ENCODE data around the gene SLITRK5. TPM values are rescaled to one million over a fixed set of nuclear protein-coding genes. Genes with fewer than 3 reads are reported as not detected.

SLITRK5 gene
- total RNA-seq, 1 donor = 0.09 TPM

DNA sequence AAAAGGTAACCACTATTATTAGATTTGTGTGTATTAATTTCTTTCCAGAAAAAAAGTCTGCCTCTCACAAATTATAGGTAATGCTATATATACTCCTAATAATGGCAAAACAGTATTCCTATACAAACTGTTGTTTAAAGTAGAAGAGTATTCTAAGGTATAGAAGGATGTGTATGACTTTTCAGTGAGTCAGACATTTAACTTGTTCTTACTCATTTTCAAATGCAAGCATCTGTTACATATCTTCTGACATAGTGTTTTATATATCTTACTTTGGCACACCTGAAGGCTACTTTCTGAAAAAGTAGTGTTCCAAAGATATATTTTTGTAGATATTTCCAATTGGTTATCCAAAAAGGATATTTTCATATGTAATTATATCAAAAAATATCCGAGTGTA is 3.5 kb upstream of the SLITRK5 start:
- TF ChIP-seq CTCF (IDR thresholded peaks at IDR 0.05; ENCODE audit: insufficient read depth, low read length) = no peak
- DNase-seq (ENCODE audit: low read depth) = no peak
- H3K4me3 ChIP-seq (ENCODE audit: low read depth, low read length) = no peak overlapping the region

DNA sequence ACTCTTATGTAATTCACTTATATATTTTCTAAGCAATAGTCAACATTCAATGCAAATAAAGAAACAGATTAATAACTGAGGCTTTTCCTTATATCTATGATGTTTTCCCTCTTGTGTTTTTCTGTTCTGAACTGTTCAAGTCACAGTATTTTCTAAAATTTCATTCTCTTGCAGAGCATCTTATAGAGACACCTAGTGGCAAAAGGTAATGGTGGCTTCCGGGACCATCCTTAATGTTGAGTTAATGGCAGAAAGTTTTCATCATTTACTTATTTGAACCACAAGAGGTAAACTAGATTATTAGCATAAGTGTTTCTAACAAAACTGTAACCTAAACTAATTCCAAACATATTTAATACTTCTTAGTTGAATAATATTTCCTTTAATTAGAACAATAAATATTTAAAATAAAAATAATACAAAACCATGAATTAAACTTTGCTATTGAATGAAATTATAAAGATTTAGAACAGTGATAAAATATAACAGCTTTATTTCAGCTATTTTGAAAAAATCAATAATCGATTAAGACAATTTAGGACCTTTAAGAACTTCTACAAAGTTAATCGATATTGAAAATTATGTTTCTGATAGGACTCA is 1.7 kb upstream of the SLITRK5 start:
- TF ChIP-seq CTCF (IDR thresholded peaks at IDR 0.05; ENCODE audit: insufficient read depth, low read length) = peak; percentile 50
- DNase-seq (ENCODE audit: low read depth) = peak; percentile 6
- no peak overlapping the region for H3K4me3 ChIP-seq (ENCODE audit: low read depth, low read length)

DNA sequence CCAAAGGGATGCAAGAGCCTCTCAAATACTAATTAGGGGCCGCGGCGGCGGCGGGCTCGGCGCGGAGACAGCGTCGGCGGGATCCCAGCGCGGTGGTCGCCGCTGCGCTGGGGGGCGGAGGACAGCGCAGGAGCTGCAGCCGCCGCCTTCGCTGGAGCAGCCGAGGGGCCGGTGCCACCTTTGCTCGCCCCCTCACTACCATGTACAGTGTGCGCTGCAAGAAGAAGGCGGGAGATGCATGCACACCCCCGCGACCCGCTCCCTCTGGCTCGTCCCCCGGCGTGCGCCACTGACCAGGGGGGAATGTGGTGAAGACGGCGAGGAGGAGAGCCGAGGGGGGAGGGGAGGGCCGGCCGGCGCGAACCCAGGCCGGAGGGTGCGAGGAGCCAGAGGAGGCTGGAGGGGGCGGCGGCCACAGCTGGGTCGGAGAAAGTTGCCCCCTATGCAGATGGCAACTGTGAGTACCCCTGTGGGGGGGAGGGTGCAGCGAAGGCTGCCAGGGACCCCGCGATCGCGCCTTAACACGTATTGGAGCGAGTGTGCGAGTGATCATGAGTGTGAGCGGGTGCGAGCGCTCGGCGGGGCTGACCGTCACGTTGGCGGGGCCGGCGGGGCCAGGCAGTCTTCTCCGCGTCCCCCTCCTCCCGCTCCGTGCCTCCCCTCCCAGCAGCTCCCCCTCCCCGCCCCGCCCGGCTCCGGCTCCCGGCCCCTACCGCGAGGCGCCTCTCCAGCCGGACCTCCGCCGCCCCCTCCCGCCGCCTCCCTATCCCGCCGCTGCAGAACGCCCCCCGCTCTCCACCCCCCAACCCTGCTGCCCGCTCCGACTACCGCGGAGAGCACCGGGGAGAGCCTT is 808 bp downstream of the SLITRK5 start:
- H3K4me3 ChIP-seq (ENCODE audit: low read depth, low read length) = peak overlapping the region; percentile 41
- no peak for DNase-seq (ENCODE audit: low read depth)
- no peak for TF ChIP-seq CTCF (IDR thresholded peaks at IDR 0.05; ENCODE audit: insufficient read depth, low read length)

- no peak overlapping the region for H3K4me3 ChIP-seq (ENCODE audit: low read depth, low read length)
- no peak for TF ChIP-seq CTCF (IDR thresholded peaks at IDR 0.05; ENCODE audit: insufficient read depth, low read length)
- no peak for DNase-seq (ENCODE audit: low read depth)
Measured at GRCh38 chr13:87674247-87674738, 3.1 kb downstream of the SLITRK5 start.

DNA sequence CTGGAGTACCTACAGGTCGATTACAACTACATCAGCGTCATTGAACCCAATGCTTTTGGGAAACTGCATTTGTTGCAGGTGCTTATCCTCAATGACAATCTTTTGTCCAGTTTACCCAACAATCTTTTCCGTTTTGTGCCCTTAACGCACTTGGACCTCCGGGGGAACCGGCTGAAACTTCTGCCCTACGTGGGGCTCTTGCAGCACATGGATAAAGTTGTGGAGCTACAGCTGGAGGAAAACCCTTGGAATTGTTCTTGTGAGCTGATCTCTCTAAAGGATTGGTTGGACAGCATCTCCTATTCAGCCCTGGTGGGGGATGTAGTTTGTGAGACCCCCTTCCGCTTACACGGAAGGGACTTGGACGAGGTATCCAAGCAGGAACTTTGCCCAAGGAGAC is 4.7 kb downstream of the SLITRK5 start:
- DNase-seq (ENCODE audit: low read depth) = no peak
- no peak for TF ChIP-seq CTCF (IDR thresholded peaks at IDR 0.05; ENCODE audit: insufficient read depth, low read length)
- no peak overlapping the region for H3K4me3 ChIP-seq (ENCODE audit: low read depth, low read length)

GRCh38 chr13:87676254-87677042 is 5.3 kb downstream of the SLITRK5 start:
- H3K4me3 ChIP-seq (ENCODE audit: low read depth, low read length) = no peak overlapping the region
- DNase-seq (ENCODE audit: low read depth) = no peak

More at GRCh38 chr13:87676254-87677042, 5.3 kb downstream of the SLITRK5 start:
- TF ChIP-seq CTCF (IDR thresholded peaks at IDR 0.05; ENCODE audit: insufficient read depth, low read length) = no peak
